Measurements from ENCODE around the gene TMEM54. TPM values are rescaled to one million over a fixed set of nuclear protein-coding genes. Genes with fewer than 3 reads are reported as not detected.
A peak's percentile ranks its signal among the peaks of the same experiment; 100 is the strongest.

The TMEM54 gene
- total and polyA plus RNA-seq, 9 of the 15 experiments (the other 6 are each of a cell fraction or from before 2014, with no cell fraction given) = 1.00 to 16.2 (median 8.2) TPM

DNA sequence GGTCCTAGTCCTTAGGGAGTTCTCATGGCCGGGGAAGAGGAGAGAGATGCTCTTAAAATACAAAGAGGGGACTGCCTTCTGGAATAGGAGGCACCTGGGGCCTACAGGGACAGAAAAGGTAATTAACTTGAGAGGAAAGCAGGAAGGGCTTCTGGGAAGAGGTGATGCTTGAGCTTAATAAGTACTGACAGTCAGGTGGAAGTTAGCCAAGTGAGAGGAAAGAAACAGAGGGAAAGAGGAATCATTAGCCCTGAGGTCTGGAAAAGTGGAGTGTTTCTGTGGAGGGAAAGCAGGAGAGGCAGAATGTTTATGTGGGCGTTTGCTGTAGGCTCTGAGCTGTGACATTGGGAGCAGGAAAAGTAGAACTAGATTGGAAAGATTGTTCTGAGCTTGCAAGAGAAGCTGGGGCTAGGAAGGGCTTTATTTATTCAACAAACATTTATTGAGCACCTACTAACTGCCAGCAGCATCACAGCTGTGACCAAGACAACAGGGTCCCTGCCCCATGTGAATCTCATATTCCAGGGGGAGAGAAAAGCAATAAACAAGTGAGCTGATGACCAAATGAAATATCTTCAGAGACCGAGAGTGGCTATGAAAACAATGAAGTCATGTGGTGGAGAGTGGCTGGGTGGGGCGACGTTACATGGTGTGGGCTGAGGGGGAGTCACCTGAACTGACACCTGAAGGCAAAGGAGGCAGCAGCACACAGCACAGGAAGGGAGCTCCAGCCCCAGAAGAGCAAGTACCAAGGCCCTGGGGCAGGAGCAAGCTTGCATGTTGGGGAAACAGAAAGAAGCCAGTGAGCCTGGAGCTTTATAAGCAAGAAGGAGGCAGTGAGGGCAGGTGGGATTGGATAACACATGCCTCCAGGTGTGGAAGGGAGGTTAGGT lies 26.1 kb downstream of the TMEM54 start:
- DNase-seq (ENCODE audit: extremely low read depth in 1 of 4, low spot score in 3 of 4) = no peak
- Histone ChIP-seq H3K4me1 (replicated peaks in 1 of 2; ENCODE audit: control insufficient read depth in 2 of 2, insufficient read depth in 2 of 2, low read length in 2 of 2) (peaks cover 7 to 16% of the 10 kb centered on the region in 2 experiments; a peak in 4 of 5 replicates), H4K20me1 (replicated peaks; ENCODE audit: control insufficient read depth, insufficient read depth, low read length) (peaks cover 29% of the 10 kb centered on the region), H3K4me3 (no peak overlapping the region), H3K9me3 (replicated peaks; ENCODE audit: control insufficient read depth, insufficient read depth, low read depth, low read length) (no peaks in the 10 kb centered on the region), H3K27ac (ENCODE audit: extremely low read depth, low read depth, low read length) (no peak overlapping the region), H3K27me3 (ENCODE audit: control insufficient read depth in 2 of 2, insufficient read depth in 2 of 2, low read length in 2 of 2) (peaks cover 19 to 39% of the 10 kb centered on the region in 2 experiments; a peak in 4 of 5 replicates), H3K9ac (ENCODE audit: insufficient read depth in 1 of 2, low read depth in 2 of 2, low read length in 2 of 2) (peak overlapping the region in 1 of 2 experiments; percentile 45; a peak in 1 of 4 replicates), H3K79me2 (ENCODE audit: control insufficient read depth, insufficient read depth, low read length) (no peaks in the 10 kb centered on the region), H3K4me2 (ENCODE audit: insufficient read depth, low read length) (no peak overlapping the region), H3K36me3 (ENCODE audit: control insufficient read depth, insufficient read depth, low read length) (no peaks in the 10 kb centered on the region), H2AFZ (ENCODE audit: low read depth, low read length) (no peak overlapping the region), H3K9me1 (ENCODE audit: control insufficient read depth, insufficient read depth, low read length) (no peaks in the 10 kb centered on the region)
- POLR2A ChIA-PET = interaction anchor here (0.6 to 1.7 kb wide), 9 partner anchors 8 to 213 kb away, joined by 3 to 6 read pairs (median 3); no protein-coding TSS in a partner anchor
- TF ChIP-seq ZFP36 (IDR thresholded peaks at IDR 0.05; ENCODE audit: low read depth, low read length, partially characterized antibody) (peak; percentile 58), PML (IDR thresholded peaks at IDR 0.05; ENCODE audit: low read length) (no peak), SMARCA5 (IDR thresholded peaks at IDR 0.05) (0 out of 2 replicates have a peak, but pooled peaks have one; percentile 8), ADNP (tag; IDR thresholded peaks at IDR 0.05) (0 out of 2 replicates have a peak, but pooled peaks have one; percentile 5), MCM3 (IDR thresholded peaks at IDR 0.05) (no peak)
- TF ChIP-seq, protein P1, sequence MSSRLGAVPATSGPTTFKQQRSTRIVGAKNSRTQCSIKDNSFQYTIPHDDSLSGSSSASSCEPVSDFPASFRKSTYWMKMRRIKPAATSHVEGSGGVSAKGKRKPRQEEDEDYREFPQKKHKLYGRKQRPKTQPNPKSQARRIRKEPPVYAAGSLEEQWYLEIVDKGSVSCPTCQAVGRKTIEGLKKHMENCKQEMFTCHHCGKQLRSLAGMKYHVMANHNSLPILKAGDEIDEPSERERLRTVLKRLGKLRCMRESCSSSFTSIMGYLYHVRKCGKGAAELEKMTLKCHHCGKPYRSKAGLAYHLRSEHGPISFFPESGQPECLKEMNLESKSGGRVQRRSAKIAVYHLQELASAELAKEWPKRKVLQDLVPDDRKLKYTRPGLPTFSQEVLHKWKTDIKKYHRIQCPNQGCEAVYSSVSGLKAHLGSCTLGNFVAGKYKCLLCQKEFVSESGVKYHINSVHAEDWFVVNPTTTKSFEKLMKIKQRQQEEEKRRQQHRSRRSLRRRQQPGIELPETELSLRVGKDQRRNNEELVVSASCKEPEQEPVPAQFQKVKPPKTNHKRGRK (tag; IDR thresholded peaks at IDR 0.05) = no peak
- intact Hi-C loops (cut with micrococcal nuclease) (loop anchor here (5.0 kb wide), 2 partner anchors 103 to 473 kb away; no protein-coding TSS in a partner anchor), in situ Hi-C loops (cut with MboI) (loop anchor here (5.0 to 25.0 kb wide), 2 partner anchors 353 to 737 kb away; no protein-coding TSS in a partner anchor)
- CTCF ChIA-PET (ENCODE audit: low intra/inter-chr PET ratio) = interaction anchor here (0.7 to 3.6 kb wide), 3 partner anchors 163 to 215 kb away, joined by 3 to 29 read pairs (median 7); no protein-coding TSS in a partner anchor
- FAIRE-seq = no peak
- BruUV-seq (replicated peaks) = no TSS peak
- WGBS (ENCODE audit: insufficient coverage, low coverage, missing lambda C conversion rate) = 2% methylated on average over 5 of the region's 5 CpGs
- no peak for ATAC-seq

Measured in K562 (cell line).